Prostate gland (tissue), 2 donors: ENCODE data around the gene SPON1. TPM values are rescaled to one million over a fixed set of nuclear protein-coding genes. Genes with fewer than 3 reads are reported as not detected.
"Not testable (repeated sequence)": the region's sequence is repeated elsewhere in the genome, so short reads cannot be mapped to it uniquely, and the experiment has no call there.

ENCODE experiments used
- DNase-seq: peaks from one replicate; pipeline ENCODE4 v3.0.0-alpha.2; 2019; ENCODE audit warnings: low spot score
- H3K27ac ChIP-seq, 2 donors: fragments of 200-600 bp; sonication (generic); 2 replicates each; pipeline ENCODE4 v1.5.1; 2017 to 2019
- H3K27me3 ChIP-seq: fragments of 200-600 bp; sonication (generic); replicated peaks from 2 replicates; pipeline ENCODE4 v1.5.1; 2019; ENCODE audit not compliant: insufficient read depth
- H3K36me3 ChIP-seq, 2 donors: fragments of 200-600 bp; sonication (generic); 1 replicate in 1 of 2; 2 replicates in 1 of 2; pipeline versions ENCODE4 v1.5.1 to v1.8.1; 2017 to 2019
- H3K4me1 ChIP-seq: fragments of 200-600 bp; sonication (generic); replicated peaks from 2 replicates; pipeline ENCODE4 v1.5.1; 2019
- H3K4me3 ChIP-seq, 2 donors: fragments of 200-600 bp; sonication (generic); 2 replicates each; pipeline ENCODE4 v1.5.1; 2017 to 2019
- H3K9me3 ChIP-seq: fragments of 200-600 bp; sonication (generic); 2 replicates; pipeline ENCODE4 v1.5.1; 2017
- POLR2A ChIP-seq: fragments of 450-650 bp; IDR thresholded peaks from one replicate; pipeline ENCODE4 v1.6.1; 2016; ENCODE audit warnings: antibody characterized with exemption, mild to moderate bottlenecking
- POLR2AphosphoS5 ChIP-seq: sonication (generic); formaldehyde crosslinking; IDR thresholded peaks from one replicate; pipeline ENCODE4 v1.6.1; 2017; ENCODE audit warnings: antibody characterized with exemption
- WGBS: methylation state at CpG from one replicate; pipeline ENCODE4 v1.1.5; 2018; 5-methylcytosine and 5-hydroxymethylcytosine counted together
- intact Hi-C: fragments of 100-400 bp; cut with DNase I; formaldehyde crosslinking; loops from one replicate; pipeline ENCODE4 v1.14.2; 2022
- total RNA-seq, 2 donors: library from RNA; depleted of rRNA; stranded (reverse); fragments of >200 nt; gene quantifications; one replicate each; pipeline ENCODE4 v1.1.0, GENCODE V29; 2016
- TF ChIP-seq, protein P1 (sequence below), 4 experiments: fragments of 200-600 bp in 2 of 4; fragments of 450-650 bp in 2 of 4; sonication (generic) in 2 of 4; IDR thresholded peaks; 1 replicate in 3 of 4; 2 replicates in 1 of 4; pipeline ENCODE4 v1.5.1; 2016 to 2019; ENCODE audit warnings: antibody characterized with exemption in 4 of 4, mild to moderate bottlenecking in 2 of 4, moderate library complexity in 2 of 4

Gene SPON1
- total RNA-seq, 2 donors from 2014 or later, result 13.7 to 28.2 TPM

DNA sequence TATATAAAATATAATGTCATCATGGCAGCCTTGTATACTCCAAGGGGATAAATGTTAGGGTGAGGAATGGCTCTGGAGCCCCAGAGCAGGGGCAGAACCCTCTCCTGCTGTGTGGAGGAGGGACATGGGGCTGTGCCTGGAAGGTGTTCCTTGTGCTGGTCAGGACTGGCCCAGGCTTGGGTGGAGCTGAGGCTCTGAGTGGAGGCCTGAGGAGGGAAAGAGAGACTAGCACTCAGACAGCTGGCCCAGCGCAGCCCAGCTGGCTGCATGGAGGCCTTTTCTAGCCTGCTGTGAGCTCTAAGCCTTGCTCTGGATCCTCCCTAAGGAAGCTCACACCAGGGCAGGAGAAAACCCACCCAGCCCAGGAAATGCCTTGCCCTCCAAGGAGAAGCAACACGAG lies 282.9 kb downstream of the SPON1 start:
- no peak for DNase-seq
- intact Hi-C loops, result loop anchor here (5.0 to 10.0 kb wide), 2 partner anchors 93 to 471 kb away; no protein-coding TSS in a partner anchor
- H3K27ac ChIP-seq, result no peak overlapping the region
- H3K27me3 ChIP-seq, result no peaks in the 10 kb centered on the region
- H3K36me3 ChIP-seq, result no peaks in the 10 kb centered on the region
- no peak overlapping the region for H3K4me3 ChIP-seq
- no peaks in the 10 kb centered on the region for H3K9me3 ChIP-seq
- TF ChIP-seq POLR2AphosphoS5 (no peak), POLR2A (no peak)
- TF ChIP-seq, protein P1, sequence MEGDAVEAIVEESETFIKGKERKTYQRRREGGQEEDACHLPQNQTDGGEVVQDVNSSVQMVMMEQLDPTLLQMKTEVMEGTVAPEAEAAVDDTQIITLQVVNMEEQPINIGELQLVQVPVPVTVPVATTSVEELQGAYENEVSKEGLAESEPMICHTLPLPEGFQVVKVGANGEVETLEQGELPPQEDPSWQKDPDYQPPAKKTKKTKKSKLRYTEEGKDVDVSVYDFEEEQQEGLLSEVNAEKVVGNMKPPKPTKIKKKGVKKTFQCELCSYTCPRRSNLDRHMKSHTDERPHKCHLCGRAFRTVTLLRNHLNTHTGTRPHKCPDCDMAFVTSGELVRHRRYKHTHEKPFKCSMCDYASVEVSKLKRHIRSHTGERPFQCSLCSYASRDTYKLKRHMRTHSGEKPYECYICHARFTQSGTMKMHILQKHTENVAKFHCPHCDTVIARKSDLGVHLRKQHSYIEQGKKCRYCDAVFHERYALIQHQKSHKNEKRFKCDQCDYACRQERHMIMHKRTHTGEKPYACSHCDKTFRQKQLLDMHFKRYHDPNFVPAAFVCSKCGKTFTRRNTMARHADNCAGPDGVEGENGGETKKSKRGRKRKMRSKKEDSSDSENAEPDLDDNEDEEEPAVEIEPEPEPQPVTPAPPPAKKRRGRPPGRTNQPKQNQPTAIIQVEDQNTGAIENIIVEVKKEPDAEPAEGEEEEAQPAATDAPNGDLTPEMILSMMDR (IDR thresholded peaks at IDR 0.05), result no peak
- no peaks in the 10 kb centered on the region for H3K4me1 ChIP-seq
- 75% methylated on average over 1 of the region's 2 CpGs for whole genome bisulfite sequencing

DNA sequence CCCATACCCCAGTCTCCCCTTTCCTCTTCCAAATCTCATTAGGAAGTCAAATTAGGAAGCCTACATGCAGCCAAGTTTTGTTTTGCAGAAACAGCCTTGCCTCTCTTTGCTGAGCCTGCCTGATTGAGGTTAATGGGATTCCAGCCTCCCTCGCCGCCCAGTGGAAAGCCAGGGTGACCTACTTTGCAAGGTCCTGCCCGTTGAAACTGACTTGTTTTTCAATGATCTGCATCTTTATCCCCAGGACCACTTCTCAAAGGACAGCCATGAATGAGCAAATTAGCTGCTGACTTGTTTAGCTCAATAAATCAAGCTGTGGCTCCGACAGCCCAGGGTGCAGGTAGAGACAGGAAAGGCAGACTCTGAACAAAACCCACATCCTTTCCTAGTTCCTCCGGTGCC lies 286.1 kb downstream of the SPON1 start:
- Histone ChIP-seq H3K36me3 (no peaks in the 10 kb centered on the region), H3K9me3 (no peaks in the 10 kb centered on the region), H3K4me1 (no peaks in the 10 kb centered on the region), H3K4me3 (no peak overlapping the region), H3K27ac (no peak overlapping the region), H3K27me3 (no peaks in the 10 kb centered on the region)
- intact Hi-C loops, result loop anchor here (5.0 to 10.0 kb wide), 2 partner anchors 96 to 474 kb away; no protein-coding TSS in a partner anchor
- WGBS, result 39% methylated on average over 5 of the region's 5 CpGs
- TF ChIP-seq POLR2AphosphoS5, result no peak
- TF ChIP-seq POLR2A, result no peak
- TF ChIP-seq, protein P1 (IDR thresholded peaks at IDR 0.05), result no peak
- no peak for DNase-seq

DNA sequence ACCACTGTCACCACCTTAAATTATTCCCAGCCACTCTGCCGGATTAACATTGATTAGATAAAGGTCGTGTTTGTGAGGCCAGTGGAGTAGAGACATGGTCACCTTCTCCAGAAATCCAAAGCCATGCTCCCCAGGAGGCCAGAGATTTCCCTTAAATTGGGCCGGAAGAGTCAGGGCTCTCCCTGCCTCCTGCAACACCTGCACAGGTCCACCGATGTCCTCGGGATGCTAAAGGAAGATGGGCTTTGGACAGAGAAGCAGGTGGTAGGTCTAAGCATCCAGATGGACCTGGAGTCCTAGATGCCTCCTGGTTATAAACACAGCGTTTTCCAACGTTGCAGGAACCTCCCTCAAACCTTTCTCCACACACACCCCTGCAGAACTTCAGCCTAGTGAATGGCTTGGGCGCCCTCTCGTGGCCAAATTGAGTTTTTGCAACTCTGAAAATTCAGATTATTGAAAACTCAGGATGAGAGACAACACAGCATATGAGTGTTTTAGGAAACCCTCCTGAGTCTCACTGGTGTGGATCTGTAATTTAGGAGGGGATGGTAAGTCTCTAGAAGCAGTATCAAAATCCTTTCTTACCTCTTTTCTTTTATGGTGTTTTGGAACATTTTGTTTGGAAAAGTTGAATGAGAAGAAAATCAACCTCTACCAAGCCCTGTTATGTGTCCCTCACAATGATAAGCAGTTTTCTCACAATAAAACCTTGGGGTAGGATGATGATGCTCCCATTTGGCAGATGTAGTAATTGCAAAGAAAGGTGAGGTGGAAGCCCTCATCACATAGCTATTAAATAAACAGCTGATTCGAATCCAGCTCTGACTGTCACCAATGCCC lies 286.8 kb downstream of the SPON1 start:
- intact Hi-C loops, result loop anchor here (1.0 to 10.0 kb wide), 3 partner anchors 97 to 475 kb away; no protein-coding TSS in a partner anchor
- WGBS, result 33% methylated on average over 10 of the region's 10 CpGs

DNA sequence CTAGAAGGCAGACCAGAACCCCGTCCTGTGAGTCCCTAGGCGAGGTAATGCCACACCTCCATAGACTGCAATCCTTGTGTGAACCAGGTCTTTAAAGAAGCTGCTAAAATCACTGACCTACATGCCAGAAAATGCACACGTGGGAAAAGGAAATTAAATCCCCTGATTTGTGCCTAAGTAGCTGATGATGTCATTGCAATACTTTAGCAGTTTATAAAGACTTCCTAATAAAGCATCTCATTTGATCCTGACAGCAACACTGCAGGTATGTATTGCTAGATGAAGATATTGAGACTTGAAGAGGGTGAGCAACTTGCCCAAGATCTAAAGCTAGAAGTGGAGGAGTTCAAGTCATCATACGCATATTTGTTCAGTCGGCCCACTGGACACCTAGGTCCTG lies 289.2 kb downstream of the SPON1 start:
- no peak overlapping the region for H3K27ac ChIP-seq
- H3K27me3 ChIP-seq, result no peaks in the 10 kb centered on the region
- no peaks in the 10 kb centered on the region for H3K36me3 ChIP-seq
- no peak overlapping the region for H3K4me3 ChIP-seq
- DNase-seq, result no peak
- 74% methylated on average over 5 of the region's 5 CpGs for WGBS
- H3K4me1 ChIP-seq, result no peaks in the 10 kb centered on the region
- H3K9me3 ChIP-seq, result no peaks in the 10 kb centered on the region
- TF ChIP-seq POLR2AphosphoS5 (no peak), POLR2A (no peak)
- TF ChIP-seq, protein P1 (IDR thresholded peaks at IDR 0.05), result no peak
- intact Hi-C loops, result no loop called here

More for the DNA sequence above, 286.8 kb downstream of the SPON1 start:
- no peak for TF ChIP-seq POLR2AphosphoS5
- no peak for TF ChIP-seq POLR2A
- TF ChIP-seq, protein P1 (IDR thresholded peaks at IDR 0.05), result peak; percentile 80 to 89 (median 84)
- H3K27me3 ChIP-seq, result no peaks in the 10 kb centered on the region
- peak; percentile 38 for DNase-seq
- no peaks in the 10 kb centered on the region for H3K36me3 ChIP-seq
- no peaks in the 10 kb centered on the region for H3K4me1 ChIP-seq
- H3K9me3 ChIP-seq, result no peaks in the 10 kb centered on the region
- no peak overlapping the region for H3K4me3 ChIP-seq
- no peak overlapping the region for H3K27ac ChIP-seq

DNA sequence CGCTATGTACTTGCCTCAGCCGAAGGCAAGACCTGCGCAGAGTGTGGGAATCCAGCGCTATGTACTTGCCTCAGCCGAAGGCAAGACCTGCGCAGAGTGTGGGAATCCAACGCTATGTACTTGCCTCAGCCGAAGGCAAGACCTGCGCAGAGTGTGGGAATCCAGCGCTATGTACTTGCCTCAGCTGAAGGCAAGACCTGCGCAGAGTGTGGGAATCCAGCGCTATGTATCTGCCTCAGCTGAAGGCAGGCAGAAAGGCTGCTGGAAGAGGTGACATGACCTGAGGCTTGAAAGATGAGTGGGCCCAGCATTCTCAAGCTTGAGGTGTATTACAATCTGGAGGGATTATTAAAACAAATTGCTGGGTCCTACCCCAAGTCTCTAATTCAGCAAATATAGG lies 290.0 kb downstream of the SPON1 start:
- H3K36me3 ChIP-seq, H3K27me3 ChIP-seq, H3K27ac ChIP-seq, intact Hi-C loops, H3K4me1 ChIP-seq, H3K9me3 ChIP-seq, H3K4me3 ChIP-seq, DNase-seq: not testable (repeated sequence)
- WGBS, result 98% methylated on average over 4 of the region's 12 CpGs
